Endothelial cell of umbilical vein (primary cell): ENCODE data around the gene RAB40A. TPM values are rescaled to one million over a fixed set of nuclear protein-coding genes. Genes with fewer than 3 reads are reported as not detected.

ENCODE experiments used
- BruUV-seq: library from RNA; stranded (reverse); fragments of 400-500 nt; replicated peaks from 2 replicates; lab custom pipeline; 2021; lab: Mats Ljungman, UMichigan
- CTCF ChIA-PET: fragments of 300-600, 350-600 bp; sonication (Branson Sonifier 250); formaldehyde crosslinking; loops from one replicate; lab custom pipeline; 2021; ENCODE audit warnings: antibody characterized with exemption, inconsistent platforms; lab: Charles Lee
- POLR2A ChIA-PET: fragments of 300-600, 350-600 bp; sonication (Branson Sonifier 250); formaldehyde crosslinking; loops from one replicate; lab custom pipeline; 2021; ENCODE audit warnings: antibody characterized with exemption, inconsistent platforms; lab: Charles Lee
- DNase-seq: peaks from one replicate; pipeline ENCODE4 v3.0.0-alpha.2; 2011; ENCODE audit warnings: low read depth, low spot score
- FAIRE-seq: peaks from 2 replicates; lab custom pipeline; 2011; peaks lifted over from hg19 to GRCh38; lab: Jason Lieb, UNC
- H2AFZ ChIP-seq: 2 replicates; pipeline ENCODE4 v1.6.0; 2012; ENCODE audit warnings: low read depth, low read length, control low read depth, inconsistent platforms
- H3K27ac ChIP-seq: 2 replicates; pipeline ENCODE4 v1.5.1; 2011; ENCODE audit warnings: low read depth, mild to moderate bottlenecking, control low read depth, low read length, moderate library complexity; ENCODE audit not compliant: insufficient read depth
- H3K27me3 ChIP-seq, 2 experiments: 2 replicates each; pipeline versions ENCODE4 v1.6.0 to v1.6.1; 2011; ENCODE audit warnings: low read length in 2 of 2, mixed read lengths in 1 of 2; ENCODE audit not compliant: control insufficient read depth in 2 of 2, insufficient read depth in 2 of 2
- H3K36me3 ChIP-seq, 2 experiments: 2 replicates in 1 of 2; 3 replicates in 1 of 2; pipeline ENCODE4 v1.5.1; 2011; ENCODE audit warnings: low read length in 2 of 2, mild to moderate bottlenecking in 1 of 2, moderate library complexity in 1 of 2; ENCODE audit not compliant: control insufficient read depth in 2 of 2, insufficient read depth in 2 of 2; ENCODE audit errors: extremely low read depth in 1 of 2
- H3K4me1 ChIP-seq: 3 replicates; pipeline ENCODE4 v1.5.1; 2011; ENCODE audit warnings: mild to moderate bottlenecking, low read length; ENCODE audit not compliant: control insufficient read depth, insufficient read depth; ENCODE audit errors: extremely low read depth
- H3K4me2 ChIP-seq: 2 replicates; pipeline ENCODE4 v1.6.1; 2011; ENCODE audit warnings: low read length, control low read depth, mixed read lengths; ENCODE audit not compliant: insufficient read depth
- H3K4me3 ChIP-seq, 3 experiments: fragments of 200-600 bp in 1 of 3; sonication (generic), shearing (Covaris generic) in 1 of 3; replicated peaks in 1 of 3; 2 replicates each; pipeline ENCODE4 v1.5.1; 2011 to 2016; ENCODE audit warnings: control low read depth in 3 of 3, low read length in 3 of 3, mild to moderate bottlenecking in 2 of 3, inconsistent platforms in 1 of 3, low read depth in 1 of 3, moderate library complexity in 1 of 3; ENCODE audit not compliant: insufficient read depth in 1 of 3
- H3K79me2 ChIP-seq: 2 replicates; pipeline ENCODE4 v1.6.0; 2012; ENCODE audit warnings: low read length, inconsistent platforms; ENCODE audit not compliant: control insufficient read depth, insufficient read depth
- H3K9ac ChIP-seq: replicated peaks from 2 replicates; pipeline ENCODE3; 2011; ENCODE audit warnings: low read length, control low read depth; ENCODE audit not compliant: insufficient read depth; ENCODE audit errors: extremely low read depth
- H3K9me1 ChIP-seq: replicated peaks from 3 replicates; pipeline ENCODE4 v1.6.0; 2011; ENCODE audit warnings: mild to moderate bottlenecking, low read length; ENCODE audit not compliant: control insufficient read depth, insufficient read depth; ENCODE audit errors: extremely low read depth
- H3K9me3 ChIP-seq: replicated peaks from 2 replicates; pipeline ENCODE4 v1.5.1; 2012; ENCODE audit warnings: low read length, inconsistent platforms; ENCODE audit not compliant: control insufficient read depth, insufficient read depth
- H4K20me1 ChIP-seq: replicated peaks from 2 replicates; pipeline ENCODE3; 2011; ENCODE audit warnings: mild to moderate bottlenecking, low read length; ENCODE audit not compliant: control insufficient read depth, insufficient read depth; ENCODE audit errors: extremely low read depth
- EZH2 ChIP-seq: IDR thresholded peaks from 2 replicates; pipeline ENCODE4 v1.6.1; 2012; ENCODE audit warnings: borderline replicate concordance, low read depth, mild to moderate bottlenecking, moderate library complexity, low read length, inconsistent platforms; ENCODE audit not compliant: severe bottlenecking
- FOS ChIP-seq: IDR thresholded peaks from 2 replicates; pipeline ENCODE4 v1.6.1; 2011; ENCODE audit warnings: mild to moderate bottlenecking, low read length, moderate library complexity, borderline replicate concordance; ENCODE audit not compliant: insufficient read depth
- GATA2 ChIP-seq: IDR thresholded peaks from 2 replicates; pipeline ENCODE4 v1.7.0; 2011; ENCODE audit warnings: low read depth, mild to moderate bottlenecking, moderate library complexity, mixed read lengths, low read length; ENCODE audit not compliant: insufficient read length, insufficient read depth
- JUN ChIP-seq: IDR thresholded peaks from 2 replicates; pipeline ENCODE4 v1.6.1; 2011; ENCODE audit warnings: borderline replicate concordance, low read depth; ENCODE audit not compliant: insufficient read length, insufficient read depth
- MYC ChIP-seq: IDR thresholded peaks from one replicate; pipeline ENCODE4 v1.6.1; 2011; ENCODE audit warnings: mild to moderate bottlenecking, low read depth, low read length
- POLR2A ChIP-seq: IDR thresholded peaks from 2 replicates; pipeline ENCODE4 v1.6.1; 2012; ENCODE audit warnings: low read depth, mild to moderate bottlenecking, control low read depth, low read length
- POLR2AphosphoS5 ChIP-seq: IDR thresholded peaks from 2 replicates; pipeline ENCODE4 v1.6.1; 2012; ENCODE audit warnings: low read depth, mild to moderate bottlenecking, control low read depth, low read length, moderate library complexity; ENCODE audit not compliant: insufficient read depth
- dilution Hi-C: fragments of 300-500 bp; cut with MboI; formaldehyde crosslinking; loops from one replicate; pipeline ENCODE4 v1.15.0; 2019; ENCODE audit warnings: low sequenced_read_pairs; ENCODE audit not compliant: extremely low pct_ligation_motif_present
- intact Hi-C: fragments of 100-400 bp; cut with micrococcal nuclease; formaldehyde crosslinking; loops from one replicate; pipeline ENCODE4 v1.10.0; 2022
- polyA plus RNA-seq, 4 experiments: library from polyadenylated mRNA; depleted of rRNA in 3 of 4; stranded (reverse) in 3 of 4; unstranded in 1 of 4; fragments of >200 nt; gene quantifications; 2 replicates each; pipeline versions ENCODE4 v1.2.1 to v1.2.3, GENCODE V29; 2011 to 2012; ENCODE audit warnings: missing spikeins in 1 of 4
- total RNA-seq: library from RNA; stranded (reverse); gene quantifications from 2 replicates; pipeline ENCODE4 v1.2.3, GENCODE V29; 2021
- TF ChIP-seq, protein P1 (sequence below): IDR thresholded peaks from 2 replicates; pipeline ENCODE4 v1.6.1; 2011; ENCODE audit not compliant: insufficient read depth, insufficient read length
- TF ChIP-seq, protein P2 (sequence below), 2 donors: IDR thresholded peaks; 1 replicate in 1 of 2; 2 replicates in 1 of 2; pipeline ENCODE4 v1.5.1; 2011; ENCODE audit warnings: low read length in 2 of 2, mild to moderate bottlenecking in 2 of 2, moderate library complexity in 2 of 2, control low read depth in 1 of 2, inconsistent platforms in 1 of 2, low read depth in 1 of 2; ENCODE audit not compliant: insufficient read depth in 1 of 2; ENCODE audit errors: extremely low read depth in 1 of 2

Gene RAB40A
- total and polyA plus RNA-seq, 2 donors (not counting 3 experiments of a cell fraction or from before 2014, with no cell fraction given): 0.30 to 0.58 TPM

DNA sequence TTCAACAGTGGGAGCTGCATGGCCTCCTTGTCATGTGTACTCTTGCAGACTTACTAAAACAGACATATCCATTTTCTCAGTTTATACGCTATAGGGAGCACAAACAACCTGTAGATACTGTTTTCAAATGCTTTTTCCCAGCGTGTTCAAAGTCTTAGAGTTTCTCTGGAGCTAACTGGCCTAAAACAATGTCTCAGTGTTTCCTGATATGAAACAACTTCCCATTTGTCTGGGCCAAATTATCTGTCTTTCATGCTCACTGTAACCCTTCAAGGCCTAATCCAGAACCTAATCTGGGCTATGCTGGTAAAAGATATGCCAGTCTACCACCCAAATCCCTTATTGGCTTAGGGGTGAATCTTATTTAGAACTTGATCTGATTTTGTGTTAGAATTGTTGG is 38.8 kb downstream of the RAB40A start:
- FAIRE-seq (peak; percentile 44), DNase-seq (no peak)
- Histone ChIP-seq H3K79me2 (no peaks in the 10 kb centered on the region), H3K4me1 (no peaks in the 10 kb centered on the region), H3K36me3 (no peaks in the 10 kb centered on the region), H3K4me2 (no peak overlapping the region), H3K9ac (no peak overlapping the region), H3K4me3 (no peak overlapping the region), H3K9me1 (no peaks in the 10 kb centered on the region), H3K9me3 (no peaks in the 10 kb centered on the region), H4K20me1 (no peaks in the 10 kb centered on the region), H3K27ac (no peak overlapping the region), H2AFZ (no peak overlapping the region), H3K27me3 (no peaks in the 10 kb centered on the region)
- intact Hi-C loops (no loop called here), dilution Hi-C loops (no loop called here)
- CTCF ChIA-PET: no interaction called here
- BruUV-seq: no TSS peak
- POLR2A ChIA-PET: no interaction called here
- TF ChIP-seq GATA2: no peak
- TF ChIP-seq EZH2: no peak
- TF ChIP-seq, protein P1, sequence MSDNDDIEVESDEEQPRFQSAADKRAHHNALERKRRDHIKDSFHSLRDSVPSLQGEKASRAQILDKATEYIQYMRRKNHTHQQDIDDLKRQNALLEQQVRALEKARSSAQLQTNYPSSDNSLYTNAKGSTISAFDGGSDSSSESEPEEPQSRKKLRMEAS: no peak
- no peak for TF ChIP-seq FOS
- TF ChIP-seq MYC: no peak
- TF ChIP-seq, protein P2, sequence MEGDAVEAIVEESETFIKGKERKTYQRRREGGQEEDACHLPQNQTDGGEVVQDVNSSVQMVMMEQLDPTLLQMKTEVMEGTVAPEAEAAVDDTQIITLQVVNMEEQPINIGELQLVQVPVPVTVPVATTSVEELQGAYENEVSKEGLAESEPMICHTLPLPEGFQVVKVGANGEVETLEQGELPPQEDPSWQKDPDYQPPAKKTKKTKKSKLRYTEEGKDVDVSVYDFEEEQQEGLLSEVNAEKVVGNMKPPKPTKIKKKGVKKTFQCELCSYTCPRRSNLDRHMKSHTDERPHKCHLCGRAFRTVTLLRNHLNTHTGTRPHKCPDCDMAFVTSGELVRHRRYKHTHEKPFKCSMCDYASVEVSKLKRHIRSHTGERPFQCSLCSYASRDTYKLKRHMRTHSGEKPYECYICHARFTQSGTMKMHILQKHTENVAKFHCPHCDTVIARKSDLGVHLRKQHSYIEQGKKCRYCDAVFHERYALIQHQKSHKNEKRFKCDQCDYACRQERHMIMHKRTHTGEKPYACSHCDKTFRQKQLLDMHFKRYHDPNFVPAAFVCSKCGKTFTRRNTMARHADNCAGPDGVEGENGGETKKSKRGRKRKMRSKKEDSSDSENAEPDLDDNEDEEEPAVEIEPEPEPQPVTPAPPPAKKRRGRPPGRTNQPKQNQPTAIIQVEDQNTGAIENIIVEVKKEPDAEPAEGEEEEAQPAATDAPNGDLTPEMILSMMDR (IDR thresholded peaks at IDR 0.05; ENCODE audit: extremely low read depth in 1 of 2, insufficient read depth in 1 of 2, low read depth in 1 of 2, low read length in 2 of 2): no peak
- TF ChIP-seq JUN: no peak
- TF ChIP-seq POLR2AphosphoS5: no peak
- TF ChIP-seq POLR2A: no peak
